IPS-18c (cell line): ENCODE measurements around the gene TCHHL1.
"Not testable (repeated sequence)": the region's sequence is repeated elsewhere in the genome, so short reads cannot be mapped to it uniquely, and the experiment has no call there.

Experiments used
- H3K4me3 ChIP-seq: 2 replicates; pipeline ENCODE4 v1.7.0; 2013; ENCODE audit warnings: low read depth, mild to moderate bottlenecking, low read length, moderate library complexity; ENCODE audit not compliant: insufficient read depth
- H3K9me3 ChIP-seq: one replicate; pipeline ENCODE4 v1.6.1; 2013; ENCODE audit warnings: mild to moderate bottlenecking, low read length, moderate library complexity; ENCODE audit not compliant: control insufficient read depth, insufficient read depth

TCHHL1 gene

GRCh38 chr1:152107984-152108881, 19.4 kb upstream of the TCHHL1 start:
- Histone ChIP-seq H3K9me3 (peaks cover 17% of the 10 kb centered on the region), H3K4me3 (peak overlapping the region; percentile 42)

- H3K4me3 ChIP-seq = peak overlapping the region; percentile 42
- peaks cover 17% of the 10 kb centered on the region for H3K9me3 ChIP-seq
Measured at GRCh38 chr1:152107031-152107983, 18.4 kb upstream of the TCHHL1 start.

GRCh38 chr1:152104854-152105253, 16.0 kb upstream of the TCHHL1 start:
- peaks cover 11% of the 10 kb centered on the region for H3K9me3 ChIP-seq
- no peak overlapping the region for H3K4me3 ChIP-seq

- H3K9me3 ChIP-seq = no peaks in the 10 kb centered on the region
- no peak overlapping the region for H3K4me3 ChIP-seq
Measured at GRCh38 chr1:152096931-152097330, 8.1 kb upstream of the TCHHL1 start.

- Histone ChIP-seq H3K4me3 (no peak overlapping the region), H3K9me3 (no peaks in the 10 kb centered on the region)
Measured at GRCh38 chr1:152086760-152087159, 2.1 kb downstream of the TCHHL1 start.

GRCh38 chr1:152084853-152085252, 4.0 kb downstream of the TCHHL1 start:
- H3K9me3 ChIP-seq = no peaks in the 10 kb centered on the region
- no peak overlapping the region for H3K4me3 ChIP-seq

- not testable (repeated sequence) for H3K4me3 ChIP-seq, H3K9me3 ChIP-seq
Measured at GRCh38 chr1:152081026-152081425, 7.8 kb downstream of the TCHHL1 start.

GRCh38 chr1:152080494-152080893, 8.4 kb downstream of the TCHHL1 start:
- H3K4me3 ChIP-seq, H3K9me3 ChIP-seq: not testable (repeated sequence)

- peaks cover 5% of the 10 kb centered on the region for H3K9me3 ChIP-seq
- H3K4me3 ChIP-seq = no peak overlapping the region
Measured at GRCh38 chr1:152078831-152079441, 9.9 kb downstream of the TCHHL1 start.

GRCh38 chr1:152072311-152072710, 16.6 kb downstream of the TCHHL1 start:
- H3K9me3 ChIP-seq = no peaks in the 10 kb centered on the region
- no peak overlapping the region for H3K4me3 ChIP-seq

- Histone ChIP-seq H3K4me3 (no peak overlapping the region), H3K9me3 (no peaks in the 10 kb centered on the region)
Measured at GRCh38 chr1:152071123-152071522, 17.7 kb downstream of the TCHHL1 start.

- H3K4me3 ChIP-seq = no peak overlapping the region
- no peaks in the 10 kb centered on the region for H3K9me3 ChIP-seq
Measured at GRCh38 chr1:152067929-152068328, 20.9 kb downstream of the TCHHL1 start.

GRCh38 chr1:152067150-152067549, 21.7 kb downstream of the TCHHL1 start:
- Histone ChIP-seq H3K9me3 (no peaks in the 10 kb centered on the region), H3K4me3 (no peak overlapping the region)

GRCh38 chr1:152061952-152062351, 26.9 kb downstream of the TCHHL1 start:
- Histone ChIP-seq H3K9me3 (no peaks in the 10 kb centered on the region), H3K4me3 (no peak overlapping the region)

- no peaks in the 10 kb centered on the region for H3K9me3 ChIP-seq
Measured at GRCh38 chr1:152053375-152053774, 35.5 kb downstream of the TCHHL1 start.

GRCh38 chr1:152052606-152053005, 36.3 kb downstream of the TCHHL1 start:
- Histone ChIP-seq H3K4me3 (no peak overlapping the region), H3K9me3 (no peaks in the 10 kb centered on the region)

More at GRCh38 chr1:152053375-152053774, 35.5 kb downstream of the TCHHL1 start:
- H3K4me3 ChIP-seq = no peak overlapping the region

- Histone ChIP-seq H3K4me3 (no peak overlapping the region), H3K9me3 (no peaks in the 10 kb centered on the region)
Measured at GRCh38 chr1:152050886-152051675, 37.8 kb downstream of the TCHHL1 start.
